DND-41 (cell line): ENCODE results near the gene SH2D3C.

Experiments
- ATAC-seq: fragments of 200-7000 bp; cut with Tn5 transposase; 3 replicates; pipeline ENCODE4 v1.9.1; 2021; ENCODE audit warnings: low read depth; ENCODE audit not compliant: insufficient read depth
- DNase-seq: peaks from one replicate; pipeline ENCODE4 v3.0.0-alpha.2; 2020
- H2AFZ ChIP-seq: 2 replicates; pipeline ENCODE4 v1.6.0; 2012; ENCODE audit warnings: low read depth, low read length
- H3K27ac ChIP-seq: 2 replicates; pipeline ENCODE4 v1.5.1; 2012; ENCODE audit warnings: low read length, inconsistent platforms
- H3K27me3 ChIP-seq: fragments of 200-600 bp; sonication (generic); 2 replicates; pipeline ENCODE4 v1.6.0; 2012; ENCODE audit warnings: low read length, mild to moderate bottlenecking, inconsistent platforms; ENCODE audit not compliant: insufficient read depth, poor library complexity
- H3K36me3 ChIP-seq: 2 replicates; pipeline ENCODE4 v1.5.1; 2012; ENCODE audit warnings: low read length, inconsistent platforms; ENCODE audit not compliant: insufficient read depth
- H3K4me1 ChIP-seq: 2 replicates; pipeline ENCODE4 v1.5.1; 2012; ENCODE audit warnings: mild to moderate bottlenecking, low read length; ENCODE audit not compliant: insufficient read depth
- H3K4me2 ChIP-seq: 2 replicates; pipeline ENCODE4 v1.6.0; 2012; ENCODE audit warnings: mild to moderate bottlenecking, moderate library complexity, low read length, inconsistent platforms; ENCODE audit not compliant: insufficient read depth
- H3K4me3 ChIP-seq, 2 experiments: fragments of 200-600 bp in 1 of 2; shearing (Covaris generic) in 1 of 2; 2 replicates each; pipeline ENCODE4 v1.5.1; 2012 to 2016; ENCODE audit warnings: inconsistent platforms in 2 of 2, low read length in 2 of 2, mild to moderate bottlenecking in 2 of 2, low read depth in 1 of 2, moderate library complexity in 1 of 2
- H3K79me2 ChIP-seq: 2 replicates; pipeline ENCODE4 v1.6.0; 2012; ENCODE audit warnings: low read length, inconsistent platforms; ENCODE audit not compliant: insufficient read depth
- H3K9ac ChIP-seq: 2 replicates; pipeline ENCODE4 v1.6.0; 2012; ENCODE audit warnings: low read depth, mild to moderate bottlenecking, inconsistent platforms, low read length, moderate library complexity
- H3K9me3 ChIP-seq: 2 replicates; pipeline ENCODE4 v1.5.1; 2012; ENCODE audit warnings: low read length, moderate library complexity, mild to moderate bottlenecking, inconsistent platforms; ENCODE audit not compliant: insufficient read depth, severe bottlenecking
- H4K20me1 ChIP-seq: 2 replicates; pipeline ENCODE4 v1.6.0; 2012; ENCODE audit warnings: low read length; ENCODE audit not compliant: insufficient read depth
- CTCF ChIP-seq: IDR thresholded peaks from 2 replicates; pipeline ENCODE4 v1.5.1; 2012; ENCODE audit warnings: borderline replicate concordance, low read length, moderate library complexity, mild to moderate bottlenecking; ENCODE audit not compliant: poor library complexity, severe bottlenecking; ENCODE audit errors: extremely low read depth
- EZH2 ChIP-seq: IDR thresholded peaks from 3 replicates; pipeline ENCODE4 v1.6.1; 2012; ENCODE audit warnings: borderline replicate concordance, low read depth, mild to moderate bottlenecking, moderate library complexity, low read length, inconsistent platforms; ENCODE audit not compliant: severe bottlenecking

Gene SH2D3C

GRCh38 chr9:127693697-127694096 is 84.8 kb downstream of the SH2D3C start:
- no peak overlapping the region for H3K27ac ChIP-seq
- H4K20me1 ChIP-seq, result no peaks in the 10 kb centered on the region
- no peak overlapping the region for H3K4me2 ChIP-seq
- H3K79me2 ChIP-seq, result no peaks in the 10 kb centered on the region
- H3K36me3 ChIP-seq, result no peaks in the 10 kb centered on the region
- H3K9me3 ChIP-seq, result no peaks in the 10 kb centered on the region
- no peaks in the 10 kb centered on the region for H3K4me1 ChIP-seq
- ATAC-seq (no peak), DNase-seq (no peak)
- H3K27me3 ChIP-seq, result no peaks in the 10 kb centered on the region
- H2AFZ ChIP-seq, result no peak overlapping the region
- H3K9ac ChIP-seq, result no peak overlapping the region
- H3K4me3 ChIP-seq, result no peak overlapping the region
- no peak for TF ChIP-seq EZH2
- TF ChIP-seq CTCF, result no peak

- DNase-seq, result no peak
- Histone ChIP-seq H3K4me1 (no peaks in the 10 kb centered on the region), H3K36me3 (no peaks in the 10 kb centered on the region), H3K9ac (no peak overlapping the region), H3K27me3 (no peaks in the 10 kb centered on the region), H3K4me2 (no peak overlapping the region), H3K4me3 (no peak overlapping the region), H3K27ac (no peak overlapping the region), H3K9me3 (no peaks in the 10 kb centered on the region), H2AFZ (no peak overlapping the region), H3K79me2 (no peaks in the 10 kb centered on the region), H4K20me1 (no peaks in the 10 kb centered on the region)
- no peak for ATAC-seq
- no peak for TF ChIP-seq EZH2
- no peak for TF ChIP-seq CTCF
These were observed 85.3 kb downstream of the SH2D3C start for GRCh38 chr9:127693143-127693542.

- no peak for ATAC-seq
- H3K4me1 ChIP-seq, result no peaks in the 10 kb centered on the region
- H3K27me3 ChIP-seq, result no peaks in the 10 kb centered on the region
- H2AFZ ChIP-seq, result no peak overlapping the region
- no peak overlapping the region for H3K27ac ChIP-seq
- no peak overlapping the region for H3K9ac ChIP-seq
- H3K4me3 ChIP-seq, result no peak overlapping the region
- H3K36me3 ChIP-seq, result no peaks in the 10 kb centered on the region
- H3K4me2 ChIP-seq, result no peak overlapping the region
- no peak for TF ChIP-seq EZH2
- no peak for TF ChIP-seq CTCF
- H4K20me1 ChIP-seq, result no peaks in the 10 kb centered on the region
- no peaks in the 10 kb centered on the region for H3K79me2 ChIP-seq
- no peak for DNase-seq
- H3K9me3 ChIP-seq, result no peaks in the 10 kb centered on the region
These were observed 86.4 kb downstream of the SH2D3C start for GRCh38 chr9:127692071-127692470.

GRCh38 chr9:127690735-127691134 is 87.7 kb downstream of the SH2D3C start:
- no peak overlapping the region for H3K9ac ChIP-seq
- H3K27ac ChIP-seq, result no peak overlapping the region
- no peak for DNase-seq
- no peak for ATAC-seq
- H2AFZ ChIP-seq, result no peak overlapping the region
- H3K27me3 ChIP-seq, result no peaks in the 10 kb centered on the region
- no peak for TF ChIP-seq EZH2
- no peak for TF ChIP-seq CTCF
- H3K4me2 ChIP-seq, result no peak overlapping the region
- no peaks in the 10 kb centered on the region for H3K79me2 ChIP-seq
- no peaks in the 10 kb centered on the region for H3K4me1 ChIP-seq
- no peaks in the 10 kb centered on the region for H3K9me3 ChIP-seq
- no peak overlapping the region for H3K4me3 ChIP-seq
- no peaks in the 10 kb centered on the region for H3K36me3 ChIP-seq
- H4K20me1 ChIP-seq, result no peaks in the 10 kb centered on the region
